Lung (tissue), 12 donors: ENCODE data around the gene AEBP1. TPM values are rescaled to one million over a fixed set of nuclear protein-coding genes. Genes with fewer than 3 reads are reported as not detected.

Source experiments
- ATAC-seq: fragments of 200-7000 bp; cut with Tn5 transposase; one replicate; pipeline ENCODE4 v1.9.1; 2020; ENCODE audit warnings: moderate number of reproducible peaks; ENCODE audit not compliant: insufficient read depth, low FRiP score
- DNase-seq, 3 donors: peaks; one replicate each; pipeline ENCODE4 v3.0.0-alpha.2; 2013 to 2017
- H3K27ac ChIP-seq, 2 donors: one replicate each; pipeline ENCODE4 v1.5.1; 2013; ENCODE audit warnings: mild to moderate bottlenecking in 2 of 2, moderate library complexity in 2 of 2, control low read depth in 1 of 2, inconsistent platforms in 1 of 2, low read depth in 1 of 2, low read length in 1 of 2
- H3K27me3 ChIP-seq, 3 donors: one replicate each; pipeline ENCODE4 v1.5.1; 2013; ENCODE audit warnings: low read length in 2 of 3; ENCODE audit not compliant: control insufficient read depth in 3 of 3, insufficient read depth in 3 of 3
- H3K36me3 ChIP-seq, 4 donors: one replicate each; pipeline ENCODE4 v1.5.1; 2013; ENCODE audit warnings: low read length in 4 of 4, mild to moderate bottlenecking in 1 of 4, moderate library complexity in 1 of 4; ENCODE audit not compliant: control insufficient read depth in 4 of 4, insufficient read depth in 4 of 4
- H3K4me1 ChIP-seq, 5 donors: one replicate each; pipeline ENCODE4 v1.5.1; 2013; ENCODE audit warnings: low read length in 5 of 5, mild to moderate bottlenecking in 2 of 5, moderate library complexity in 1 of 5; ENCODE audit not compliant: control insufficient read depth in 5 of 5, insufficient read depth in 5 of 5
- H3K4me3 ChIP-seq: one replicate; pipeline ENCODE4 v1.5.1; 2013; ENCODE audit warnings: mild to moderate bottlenecking, control low read depth, moderate library complexity
- H3K9ac ChIP-seq, 2 donors: one replicate each; pipeline ENCODE4 v1.5.1; 2013; ENCODE audit warnings: low read length in 2 of 2, control low read depth in 1 of 2; ENCODE audit not compliant: insufficient read depth in 1 of 2
- H3K9me3 ChIP-seq, 4 donors: one replicate each; pipeline ENCODE4 v1.5.1; 2013; ENCODE audit warnings: low read length in 3 of 4, mild to moderate bottlenecking in 1 of 4, moderate library complexity in 1 of 4; ENCODE audit not compliant: control insufficient read depth in 4 of 4, insufficient read depth in 3 of 4
- CTCF ChIP-seq: IDR thresholded peaks from 2 replicates; pipeline ENCODE4 v1.5.1; 2012; ENCODE audit warnings: mild to moderate bottlenecking; ENCODE audit errors: control extremely low read depth, extremely low read depth
- WGBS, 2 donors: extraction: QIAGEN DNeasy Blood & Tissue Kit; methylation state at CpG; one replicate each; pipeline ENCODE4 v1.1.7; 2013; 5-methylcytosine and 5-hydroxymethylcytosine counted together
- polyA plus RNA-seq, 2 donors: library from polyadenylated mRNA; stranded (reverse); fragments of 200-250 nt; gene quantifications; one replicate each; pipeline ENCODE4 v1.2.1, GENCODE V29; 2013
- total RNA-seq, 2 donors: library from RNA; depleted of rRNA in 1 of 2; stranded (reverse); fragments of >200 nt in 1 of 2; gene quantifications; one replicate each; pipeline ENCODE4 v1.2.1, GENCODE V29; 2014 to 2021
- donor health status: control.
- donor health status: control.
- donor health status: Bipolar disorder and iron deficiency.
- donor health status: healthy.
- donor health status: DM: yes; HTN: yes; CAD: no.

AEBP1 gene
- total and polyA plus RNA-seq, 4 donors: 43.4 to 124 (median 68.7) TPM

- Histone ChIP-seq H3K9me3 (no peaks in the 10 kb centered on the region), H3K9ac (peak overlapping the region in 1 of 2 donors; percentile 5), H3K36me3 (no peaks in the 10 kb centered on the region), H3K27me3 (no peaks in the 10 kb centered on the region), H3K4me1 (peaks cover 0 to 26% (median 3%) of the 10 kb centered on the region in 5 donors), H3K27ac (peak overlapping the region in 1 of 2 donors; percentile 4), H3K4me3 (no peak overlapping the region)
- no peak for TF ChIP-seq CTCF
- DNase-seq: peak; percentile 37 to 51 (median 38)
- WGBS, 2 donors: 66 to 74% methylated on average over 10 of the region's 10 CpGs
- no peak for ATAC-seq
These were observed 3.5 kb upstream of the AEBP1 start for GRCh38 chr7:44100458-44101302.

- Histone ChIP-seq H3K27me3 (no peaks in the 10 kb centered on the region), H3K4me1 (peaks cover 0 to 27% (median 3%) of the 10 kb centered on the region in 5 donors), H3K4me3 (no peak overlapping the region), H3K9ac (peak overlapping the region in 1 of 2 donors; percentile 5), H3K27ac (peak overlapping the region; percentile 7 to 55), H3K36me3 (no peaks in the 10 kb centered on the region), H3K9me3 (no peaks in the 10 kb centered on the region)
- 86 to 96% methylated on average over 3 of the region's 3 CpGs for WGBS, 2 donors
- TF ChIP-seq CTCF: no peak
- DNase-seq (no peak), ATAC-seq (no peak)
These were observed 2.7 kb upstream of the AEBP1 start for GRCh38 chr7:44101303-44101965.

- Histone ChIP-seq H3K36me3 (no peaks in the 10 kb centered on the region), H3K4me3 (no peak overlapping the region), H3K4me1 (peaks cover 0 to 27% (median 3%) of the 10 kb centered on the region in 5 donors), H3K27me3 (no peaks in the 10 kb centered on the region), H3K27ac (peak overlapping the region; percentile 7 to 55), H3K9me3 (no peaks in the 10 kb centered on the region), H3K9ac (no peak overlapping the region)
- WGBS, 2 donors: 88 to 94% methylated on average over 14 of the region's 14 CpGs
- DNase-seq: no peak
- TF ChIP-seq CTCF: no peak
- ATAC-seq: no peak
These were observed 1.9 kb upstream of the AEBP1 start for GRCh38 chr7:44101966-44102845.
